ENCODE data around the gene SLC25A39. TPM values are rescaled to one million over a fixed set of nuclear protein-coding genes. Genes with fewer than 3 reads are reported as not detected.

Gene SLC25A39
- total RNA-seq, 1 donor from 2014 or later = 137 TPM

- H3K4me1 Mint-ChIP-seq (ENCODE audit: unreplicated experiment) = peaks cover 4% of the 10 kb centered on the region
- no peak for DNase-seq (ENCODE audit: extremely low spot score, unreplicated experiment)
- no peaks in the 10 kb centered on the region for H3K27me3 Mint-ChIP-seq
- no peak overlapping the region for H3K4me3 Mint-ChIP-seq
- TF ChIP-seq CTCF (conservative IDR thresholded peaks at IDR 0.05) = no peak
- peaks cover 4% of the 10 kb centered on the region for H3K36me3 Mint-ChIP-seq
- no peaks in the 10 kb centered on the region for H3K9me3 Mint-ChIP-seq
- H3K27ac Mint-ChIP-seq = no peak overlapping the region
These were observed 27.6 kb upstream of the SLC25A39 start for GRCh38 chr17:44351961-44352827.

GRCh38 chr17:44351464-44351863, 26.8 kb upstream of the SLC25A39 start:
- no peak for TF ChIP-seq CTCF (conservative IDR thresholded peaks at IDR 0.05)
- Mint-ChIP-seq H3K4me3 (no peak overlapping the region), H3K27ac (no peak overlapping the region), H3K4me1 (ENCODE audit: unreplicated experiment) (peaks cover 4% of the 10 kb centered on the region), H3K36me3 (peaks cover 4% of the 10 kb centered on the region), H3K27me3 (no peaks in the 10 kb centered on the region), H3K9me3 (no peaks in the 10 kb centered on the region)
- no peak for DNase-seq (ENCODE audit: extremely low spot score, unreplicated experiment)

GRCh38 chr17:44350733-44351226, 26.2 kb upstream of the SLC25A39 start:
- Mint-ChIP-seq H3K4me3 (no peak overlapping the region), H3K4me1 (ENCODE audit: unreplicated experiment) (peaks cover 8% of the 10 kb centered on the region), H3K27ac (no peak overlapping the region), H3K27me3 (no peaks in the 10 kb centered on the region), H3K9me3 (no peaks in the 10 kb centered on the region), H3K36me3 (peaks cover 4% of the 10 kb centered on the region)
- TF ChIP-seq CTCF (conservative IDR thresholded peaks at IDR 0.05) = peak; percentile 87
- DNase-seq (ENCODE audit: extremely low spot score, unreplicated experiment) = no peak

- TF ChIP-seq CTCF (conservative IDR thresholded peaks at IDR 0.05) = no peak
- Mint-ChIP-seq H3K9me3 (no peaks in the 10 kb centered on the region), H3K36me3 (peaks cover 4% of the 10 kb centered on the region), H3K27me3 (peaks cover 4% of the 10 kb centered on the region), H3K4me3 (no peak overlapping the region), H3K4me1 (ENCODE audit: unreplicated experiment) (peaks cover 16% of the 10 kb centered on the region), H3K27ac (no peak overlapping the region)
- no peak for DNase-seq (ENCODE audit: extremely low spot score, unreplicated experiment)
These were observed 25.0 kb upstream of the SLC25A39 start for GRCh38 chr17:44349553-44350070.

- no peaks in the 10 kb centered on the region for H3K9me3 Mint-ChIP-seq
- H3K4me1 Mint-ChIP-seq (ENCODE audit: unreplicated experiment) = peaks cover 16% of the 10 kb centered on the region
- H3K4me3 Mint-ChIP-seq = peak overlapping the region; percentile 57
- peaks cover 4% of the 10 kb centered on the region for H3K27me3 Mint-ChIP-seq
- TF ChIP-seq CTCF (conservative IDR thresholded peaks at IDR 0.05) = no peak
- no peak for DNase-seq (ENCODE audit: extremely low spot score, unreplicated experiment)
- no peak overlapping the region for H3K27ac Mint-ChIP-seq
- H3K36me3 Mint-ChIP-seq = peaks cover 4% of the 10 kb centered on the region
These were observed 24.4 kb upstream of the SLC25A39 start for GRCh38 chr17:44348988-44349364.

All from type B pancreatic cell (in vitro differentiated cells).